ENCODE measurements around the gene HPCAL1.

Gene HPCAL1

DNA sequence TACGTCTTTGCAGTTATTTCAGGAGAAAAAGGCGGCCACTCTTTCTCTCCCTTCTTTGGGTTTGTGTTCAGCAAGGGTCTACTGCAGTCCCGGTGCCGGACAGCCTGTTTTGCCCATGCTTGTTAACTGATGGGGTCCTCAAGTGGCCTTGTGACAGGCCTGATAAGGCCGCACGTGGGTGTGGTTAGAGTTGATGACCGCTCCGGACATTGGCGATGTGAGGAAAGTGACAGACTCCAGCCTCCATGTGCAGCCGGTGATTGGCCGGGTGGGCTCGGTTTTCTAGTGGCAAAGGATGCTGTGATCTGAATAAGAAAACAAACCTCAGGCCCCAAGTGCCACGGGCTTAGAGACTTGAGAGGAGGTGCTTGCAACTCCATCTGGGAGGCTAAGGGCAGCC is 15.6 kb downstream of the HPCAL1 start:
- WGBS (ENCODE audit: extremely low coverage, insufficient coverage, low lambda C conversion rate), result no CpG with 5 or more reads among the region's 13 CpGs
- no peak overlapping the region for H2BK15ac ChIP-seq (replicated peaks; ENCODE audit: low read depth)
- DNase-seq, result no peak
- no peak overlapping the region for H4K8ac ChIP-seq (ENCODE audit: low read depth, low read length)
- no peak overlapping the region for H3K18ac ChIP-seq (ENCODE audit: low read length)
- no peaks in the 10 kb centered on the region for H3K79me2 ChIP-seq (ENCODE audit: control insufficient read depth, insufficient read depth, low read length)
- H3K79me1 ChIP-seq (ENCODE audit: low read length), result no peaks in the 10 kb centered on the region
- H3K27ac ChIP-seq (ENCODE audit: low read depth, low read length), result no peak overlapping the region
- H2BK5ac ChIP-seq (ENCODE audit: low read length), result no peak overlapping the region
- H3K27me3 ChIP-seq (ENCODE audit: insufficient read depth, low read length, poor library complexity), result no peaks in the 10 kb centered on the region
- no peak overlapping the region for H3K9ac ChIP-seq (ENCODE audit: low read length)
- H3K4me1 ChIP-seq (ENCODE audit: control insufficient read depth, low read depth, low read length), result no peaks in the 10 kb centered on the region
- H3K23ac ChIP-seq (ENCODE audit: low read length), result no peak overlapping the region
- no peak overlapping the region for H4K5ac ChIP-seq (ENCODE audit: low read length)
- no peak overlapping the region for H2BK120ac ChIP-seq (ENCODE audit: low read depth, low read length)
- H3K4me3 ChIP-seq (ENCODE audit: low read length), result no peak overlapping the region
- H2AK5ac ChIP-seq (ENCODE audit: low read length), result no peak overlapping the region
- no peaks in the 10 kb centered on the region for H3K36me3 ChIP-seq (ENCODE audit: control insufficient read depth, insufficient read depth, low read length)
- H3K4ac ChIP-seq (ENCODE audit: low read depth, low read length), result no peak overlapping the region
- no peak overlapping the region for H3K56ac ChIP-seq (ENCODE audit: low read length)
- H3K4me2 ChIP-seq (ENCODE audit: low read length), result no peak overlapping the region

- Histone ChIP-seq H2BK5ac (ENCODE audit: low read length) (no peak overlapping the region), H3K36me3 (ENCODE audit: control insufficient read depth, insufficient read depth, low read length) (no peaks in the 10 kb centered on the region), H3K4ac (ENCODE audit: low read depth, low read length) (no peak overlapping the region), H2BK120ac (ENCODE audit: low read depth, low read length) (no peak overlapping the region), H3K9ac (ENCODE audit: low read length) (no peak overlapping the region), H3K4me3 (ENCODE audit: low read length) (no peak overlapping the region), H3K4me2 (ENCODE audit: low read length) (no peak overlapping the region), H3K18ac (ENCODE audit: low read length) (no peak overlapping the region), H3K79me2 (ENCODE audit: control insufficient read depth, insufficient read depth, low read length) (no peaks in the 10 kb centered on the region), H3K4me1 (ENCODE audit: control insufficient read depth, low read depth, low read length) (no peaks in the 10 kb centered on the region), H3K79me1 (ENCODE audit: low read length) (no peaks in the 10 kb centered on the region), H4K5ac (ENCODE audit: low read length) (no peak overlapping the region), H3K56ac (ENCODE audit: low read length) (no peak overlapping the region), H4K8ac (ENCODE audit: low read depth, low read length) (no peak overlapping the region), H3K27me3 (ENCODE audit: insufficient read depth, low read length, poor library complexity) (no peaks in the 10 kb centered on the region), H3K23ac (ENCODE audit: low read length) (no peak overlapping the region), H2AK5ac (ENCODE audit: low read length) (no peak overlapping the region), H2BK15ac (replicated peaks; ENCODE audit: low read depth) (no peak overlapping the region), H3K27ac (ENCODE audit: low read depth, low read length) (no peak overlapping the region)
- no CpG with 5 or more reads among the region's 10 CpGs for WGBS (ENCODE audit: extremely low coverage, insufficient coverage, low lambda C conversion rate)
- no peak for DNase-seq
Observed at GRCh38 chr2:10319892-10320574, 17.3 kb downstream of the HPCAL1 start.

DNA sequence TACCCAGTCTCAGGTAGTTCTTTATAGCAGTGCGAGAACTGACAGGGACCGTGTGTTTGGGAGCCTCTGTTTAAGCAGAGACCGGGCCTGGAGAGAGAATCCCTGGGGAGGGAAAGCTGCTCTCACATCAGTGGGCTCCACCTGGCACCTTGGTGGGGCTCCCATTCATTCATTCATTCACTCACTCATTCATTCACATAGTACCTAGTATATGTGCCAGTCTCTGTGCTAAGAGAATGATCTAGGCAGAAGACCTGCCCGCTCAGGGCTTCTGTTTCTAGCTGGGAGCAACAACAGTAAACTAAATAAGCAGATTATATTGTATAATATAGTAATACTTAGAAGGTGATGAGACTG is 17.8 kb downstream of the HPCAL1 start:
- WGBS (ENCODE audit: extremely low coverage, insufficient coverage, low lambda C conversion rate), result no CpG with 5 or more reads among the region's 4 CpGs
- no peak overlapping the region for H3K4ac ChIP-seq (ENCODE audit: low read depth, low read length)
- H3K4me1 ChIP-seq (ENCODE audit: control insufficient read depth, low read depth, low read length), result no peaks in the 10 kb centered on the region
- no peak overlapping the region for H3K4me2 ChIP-seq (ENCODE audit: low read length)
- H3K79me1 ChIP-seq (ENCODE audit: low read length), result no peaks in the 10 kb centered on the region
- H4K8ac ChIP-seq (ENCODE audit: low read depth, low read length), result no peak overlapping the region
- H3K9ac ChIP-seq (ENCODE audit: low read length), result no peak overlapping the region
- H3K36me3 ChIP-seq (ENCODE audit: control insufficient read depth, insufficient read depth, low read length), result no peaks in the 10 kb centered on the region
- H3K56ac ChIP-seq (ENCODE audit: low read length), result no peak overlapping the region
- H4K5ac ChIP-seq (ENCODE audit: low read length), result no peak overlapping the region
- H2BK5ac ChIP-seq (ENCODE audit: low read length), result no peak overlapping the region
- no peak overlapping the region for H2BK15ac ChIP-seq (replicated peaks; ENCODE audit: low read depth)
- DNase-seq, result no peak
- H2BK120ac ChIP-seq (ENCODE audit: low read depth, low read length), result no peak overlapping the region
- no peak overlapping the region for H3K23ac ChIP-seq (ENCODE audit: low read length)
- H3K27ac ChIP-seq (ENCODE audit: low read depth, low read length), result no peak overlapping the region
- H3K27me3 ChIP-seq (ENCODE audit: insufficient read depth, low read length, poor library complexity), result no peaks in the 10 kb centered on the region
- H2AK5ac ChIP-seq (ENCODE audit: low read length), result no peak overlapping the region
- H3K79me2 ChIP-seq (ENCODE audit: control insufficient read depth, insufficient read depth, low read length), result no peaks in the 10 kb centered on the region
- no peak overlapping the region for H3K4me3 ChIP-seq (ENCODE audit: low read length)
- H3K18ac ChIP-seq (ENCODE audit: low read length), result no peak overlapping the region

GRCh38 chr2:10320933-10321332 is 18.2 kb downstream of the HPCAL1 start:
- H3K4me3 ChIP-seq (ENCODE audit: low read length), result no peak overlapping the region
- no CpG with 5 or more reads among the region's 9 CpGs for whole genome bisulfite sequencing (ENCODE audit: extremely low coverage, insufficient coverage, low lambda C conversion rate)
- H2AK5ac ChIP-seq (ENCODE audit: low read length), result no peak overlapping the region
- no peak overlapping the region for H4K5ac ChIP-seq (ENCODE audit: low read length)
- no peak overlapping the region for H3K18ac ChIP-seq (ENCODE audit: low read length)
- no peak overlapping the region for H3K27ac ChIP-seq (ENCODE audit: low read depth, low read length)
- no peak overlapping the region for H2BK120ac ChIP-seq (ENCODE audit: low read depth, low read length)
- no peaks in the 10 kb centered on the region for H3K27me3 ChIP-seq (ENCODE audit: insufficient read depth, low read length, poor library complexity)
- H3K79me1 ChIP-seq (ENCODE audit: low read length), result no peaks in the 10 kb centered on the region
- no peak overlapping the region for H2BK5ac ChIP-seq (ENCODE audit: low read length)
- H3K36me3 ChIP-seq (ENCODE audit: control insufficient read depth, insufficient read depth, low read length), result no peaks in the 10 kb centered on the region
- H3K56ac ChIP-seq (ENCODE audit: low read length), result no peak overlapping the region
- no peaks in the 10 kb centered on the region for H3K4me1 ChIP-seq (ENCODE audit: control insufficient read depth, low read depth, low read length)
- no peak overlapping the region for H3K4me2 ChIP-seq (ENCODE audit: low read length)
- no peak overlapping the region for H3K4ac ChIP-seq (ENCODE audit: low read depth, low read length)
- no peak overlapping the region for H4K8ac ChIP-seq (ENCODE audit: low read depth, low read length)
- no peaks in the 10 kb centered on the region for H3K79me2 ChIP-seq (ENCODE audit: control insufficient read depth, insufficient read depth, low read length)
- no peak for DNase-seq
- H3K23ac ChIP-seq (ENCODE audit: low read length), result no peak overlapping the region
- no peak overlapping the region for H3K9ac ChIP-seq (ENCODE audit: low read length)
- H2BK15ac ChIP-seq (replicated peaks; ENCODE audit: low read depth), result no peak overlapping the region

GRCh38 chr2:10321622-10322021 is 18.9 kb downstream of the HPCAL1 start:
- H3K27ac ChIP-seq (ENCODE audit: low read depth, low read length), result no peak overlapping the region
- H2BK120ac ChIP-seq (ENCODE audit: low read depth, low read length), result no peak overlapping the region
- H3K9ac ChIP-seq (ENCODE audit: low read length), result no peak overlapping the region
- no peak for DNase-seq
- no peaks in the 10 kb centered on the region for H3K79me1 ChIP-seq (ENCODE audit: low read length)
- H3K4me1 ChIP-seq (ENCODE audit: control insufficient read depth, low read depth, low read length), result no peaks in the 10 kb centered on the region
- no peak overlapping the region for H3K4me2 ChIP-seq (ENCODE audit: low read length)
- H3K23ac ChIP-seq (ENCODE audit: low read length), result no peak overlapping the region
- no peak overlapping the region for H2BK5ac ChIP-seq (ENCODE audit: low read length)
- H3K56ac ChIP-seq (ENCODE audit: low read length), result no peak overlapping the region
- H3K18ac ChIP-seq (ENCODE audit: low read length), result no peak overlapping the region
- H2BK15ac ChIP-seq (replicated peaks; ENCODE audit: low read depth), result no peak overlapping the region
- no peak overlapping the region for H3K4me3 ChIP-seq (ENCODE audit: low read length)
- H3K79me2 ChIP-seq (ENCODE audit: control insufficient read depth, insufficient read depth, low read length), result no peaks in the 10 kb centered on the region
- no peaks in the 10 kb centered on the region for H3K27me3 ChIP-seq (ENCODE audit: insufficient read depth, low read length, poor library complexity)
- no peak overlapping the region for H4K8ac ChIP-seq (ENCODE audit: low read depth, low read length)
- H4K5ac ChIP-seq (ENCODE audit: low read length), result no peak overlapping the region
- H3K4ac ChIP-seq (ENCODE audit: low read depth, low read length), result no peak overlapping the region
- H3K36me3 ChIP-seq (ENCODE audit: control insufficient read depth, insufficient read depth, low read length), result no peaks in the 10 kb centered on the region
- H2AK5ac ChIP-seq (ENCODE audit: low read length), result no peak overlapping the region
- no CpG with 5 or more reads among the region's 6 CpGs for WGBS (ENCODE audit: extremely low coverage, insufficient coverage, low lambda C conversion rate)

DNA sequence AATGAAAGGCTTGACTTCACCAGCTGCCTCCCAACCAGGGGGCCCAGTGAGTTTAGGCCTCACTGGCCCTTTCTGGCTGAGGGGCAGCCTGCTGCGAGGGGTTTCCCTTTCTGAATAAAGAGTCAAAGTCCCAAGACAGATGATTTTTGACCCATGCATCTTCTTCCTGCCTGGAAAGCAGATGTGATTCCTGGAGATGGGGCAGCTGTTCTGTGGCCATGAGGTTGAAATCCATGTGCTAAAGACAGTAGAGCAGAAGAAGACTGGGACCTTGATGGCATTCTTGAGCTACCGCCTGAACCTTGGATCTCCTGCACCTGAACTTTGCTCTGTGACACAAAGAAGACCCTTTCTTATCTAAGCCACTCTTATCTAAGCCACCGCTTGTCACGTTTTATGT is 19.8 kb downstream of the HPCAL1 start:
- Histone ChIP-seq H3K27ac (ENCODE audit: low read depth, low read length) (no peak overlapping the region), H2BK120ac (ENCODE audit: low read depth, low read length) (no peak overlapping the region), H3K4me2 (ENCODE audit: low read length) (no peak overlapping the region), H3K4me1 (ENCODE audit: control insufficient read depth, low read depth, low read length) (peaks cover 4% of the 10 kb centered on the region), H3K4me3 (ENCODE audit: low read length) (no peak overlapping the region), H4K5ac (ENCODE audit: low read length) (no peak overlapping the region), H3K36me3 (ENCODE audit: control insufficient read depth, insufficient read depth, low read length) (no peaks in the 10 kb centered on the region), H2BK5ac (ENCODE audit: low read length) (no peak overlapping the region), H3K79me1 (ENCODE audit: low read length) (no peaks in the 10 kb centered on the region), H3K27me3 (ENCODE audit: insufficient read depth, low read length, poor library complexity) (no peaks in the 10 kb centered on the region), H3K79me2 (ENCODE audit: control insufficient read depth, insufficient read depth, low read length) (no peaks in the 10 kb centered on the region), H3K9ac (ENCODE audit: low read length) (no peak overlapping the region), H3K4ac (ENCODE audit: low read depth, low read length) (no peak overlapping the region), H2AK5ac (ENCODE audit: low read length) (no peak overlapping the region), H3K56ac (ENCODE audit: low read length) (no peak overlapping the region), H4K8ac (ENCODE audit: low read depth, low read length) (no peak overlapping the region), H2BK15ac (replicated peaks; ENCODE audit: low read depth) (no peak overlapping the region), H3K23ac (ENCODE audit: low read length) (no peak overlapping the region), H3K18ac (ENCODE audit: low read length) (no peak overlapping the region)
- no peak for DNase-seq
- no CpG with 5 or more reads among the region's 4 CpGs for WGBS (ENCODE audit: extremely low coverage, insufficient coverage, low lambda C conversion rate)
